ENCODE measurements around the gene FERD3L.

FERD3L gene

DNA sequence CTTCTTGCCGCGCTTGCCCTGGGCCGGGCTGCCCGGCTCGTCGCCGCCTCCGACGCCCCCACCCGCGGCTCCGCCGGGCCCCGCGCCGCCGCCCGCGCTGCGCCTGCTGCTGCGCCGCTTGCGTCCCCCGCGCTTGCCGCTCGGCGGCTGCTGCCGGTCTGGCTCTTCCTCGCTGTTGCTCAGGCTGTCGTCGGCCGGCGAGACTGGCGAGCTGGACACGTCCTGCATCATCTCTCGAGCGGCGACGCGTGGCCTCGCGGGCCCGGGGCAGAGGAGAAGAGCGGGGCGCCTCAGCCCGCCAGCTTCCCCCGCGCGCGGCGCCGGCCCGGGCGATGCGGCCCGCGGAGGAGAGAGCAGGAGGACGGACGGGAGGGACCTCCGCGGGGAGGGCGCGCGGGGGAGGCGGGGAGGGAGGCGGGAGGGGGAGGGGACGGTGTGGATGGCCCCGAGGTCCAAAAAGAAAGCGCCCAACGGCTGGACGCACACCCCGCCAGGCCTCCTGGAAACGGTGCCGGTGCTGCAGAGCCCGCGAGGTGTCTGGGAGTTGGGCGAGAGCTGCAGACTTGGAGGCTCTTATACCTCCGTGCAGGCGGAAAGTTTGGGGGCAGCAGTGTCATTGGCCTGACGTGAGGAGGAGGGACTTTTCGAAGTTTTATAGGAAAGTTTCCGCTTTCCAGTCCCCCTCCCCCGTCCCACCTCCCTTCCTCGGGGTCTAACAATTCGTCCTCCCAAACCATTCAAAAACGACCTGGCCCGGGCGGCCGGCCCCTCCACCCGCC, 27.9 kb downstream of the FERD3L start, which contains the start of gene TWIST1:
TSS of gene TWIST1 (minus strand) at position 546 of the 779 bp plus-strand sequence. CDS start at position 231, 315 bp downstream.
- DNase-seq (ENCODE audit: low read depth): peak; percentile 100

DNA sequence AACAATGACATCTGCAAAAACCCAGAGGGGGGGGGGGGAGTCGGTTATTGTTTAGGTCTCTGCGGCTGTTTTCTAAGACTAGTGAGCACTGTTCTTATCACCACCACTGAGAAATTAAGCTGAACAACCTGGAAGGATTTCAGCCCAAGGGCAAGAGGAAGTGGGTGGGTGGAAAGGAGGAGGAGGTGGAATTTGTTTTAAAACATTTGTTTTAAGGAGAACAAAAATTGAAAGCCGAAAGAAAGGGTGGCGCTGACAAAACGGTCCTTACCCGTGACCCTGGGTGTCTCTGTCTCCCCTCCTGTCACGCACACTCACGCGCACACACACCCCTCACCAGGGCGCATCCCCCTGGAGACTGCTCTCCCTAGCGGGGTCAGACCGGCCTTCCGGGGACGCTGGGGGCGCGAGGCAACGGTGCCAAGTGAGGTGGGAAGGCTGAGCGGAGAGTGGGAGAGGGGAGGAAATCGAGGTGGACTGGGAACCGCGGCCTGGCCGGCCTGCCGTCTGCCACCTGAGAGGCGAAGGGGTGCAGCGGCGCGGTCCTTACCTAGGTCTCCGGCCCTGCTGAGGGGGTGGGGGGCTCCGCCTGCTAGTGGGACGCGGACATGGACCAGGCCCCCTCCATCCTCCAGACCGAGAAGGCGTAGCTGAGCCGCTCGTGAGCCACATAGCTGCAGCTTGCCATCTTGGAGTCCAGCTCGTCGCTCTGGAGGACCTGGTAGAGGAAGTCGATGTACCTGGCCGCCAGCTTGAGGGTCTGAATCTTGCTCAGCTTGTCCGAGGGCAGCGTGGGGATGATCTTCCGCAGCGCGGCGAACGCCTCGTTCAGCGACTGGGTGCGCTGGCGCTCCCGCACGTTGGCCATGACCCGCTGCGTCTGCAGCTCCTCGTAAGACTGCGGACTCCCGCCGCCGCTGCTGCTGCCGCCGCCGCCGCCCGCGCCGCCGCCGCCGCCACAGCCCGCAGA, 28.8 kb downstream of the FERD3L start:
- no peak for DNase-seq (ENCODE audit: low read depth)

DNA sequence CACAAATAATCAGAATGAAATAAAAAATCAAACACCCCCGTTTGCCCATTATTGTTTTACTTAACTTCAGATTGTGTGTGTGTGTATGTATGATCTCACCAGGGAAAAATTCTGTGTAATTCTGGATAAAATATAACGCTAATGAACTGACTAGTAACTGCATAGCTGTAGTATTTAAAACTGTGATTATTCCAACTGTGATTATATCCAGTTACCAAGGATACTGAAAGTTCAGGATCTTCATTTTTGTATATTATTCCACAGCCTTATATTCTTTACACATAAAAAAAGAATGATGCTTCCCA, 30.7 kb downstream of the FERD3L start:
- DNase-seq (ENCODE audit: low read depth): no peak

DNA sequence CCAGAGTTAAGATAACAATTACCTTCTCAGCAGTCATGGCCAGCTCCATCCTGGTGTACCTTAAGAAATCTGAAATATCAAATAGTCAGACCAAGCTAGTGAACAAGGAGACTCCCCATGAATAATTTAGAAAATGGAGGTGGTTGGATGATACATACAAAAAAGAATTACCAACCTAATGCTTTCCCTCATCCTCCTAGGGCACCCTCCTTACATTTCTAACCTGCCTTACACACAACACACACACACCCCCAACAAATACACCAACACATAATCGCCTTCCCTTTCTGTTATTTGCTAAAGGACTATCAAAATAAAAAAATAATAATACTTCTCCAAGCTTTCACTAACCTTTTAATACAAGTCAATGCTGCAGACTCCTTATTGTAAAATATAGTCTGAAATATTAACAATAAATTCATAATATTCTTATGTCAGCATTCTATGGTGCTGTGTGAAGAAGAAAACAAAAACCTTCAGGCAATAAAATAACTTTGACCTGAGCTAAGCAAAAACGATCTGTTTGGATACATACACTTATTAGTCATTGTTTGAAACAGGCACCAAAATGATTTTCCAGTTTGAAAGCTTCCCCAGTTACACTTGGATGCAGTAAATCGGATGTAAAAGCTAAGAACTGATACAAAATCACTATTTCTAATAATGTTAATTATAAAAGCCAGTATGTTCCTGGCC, 31.2 kb downstream of the FERD3L start:
- DNase-seq (ENCODE audit: low read depth): no peak

DNA sequence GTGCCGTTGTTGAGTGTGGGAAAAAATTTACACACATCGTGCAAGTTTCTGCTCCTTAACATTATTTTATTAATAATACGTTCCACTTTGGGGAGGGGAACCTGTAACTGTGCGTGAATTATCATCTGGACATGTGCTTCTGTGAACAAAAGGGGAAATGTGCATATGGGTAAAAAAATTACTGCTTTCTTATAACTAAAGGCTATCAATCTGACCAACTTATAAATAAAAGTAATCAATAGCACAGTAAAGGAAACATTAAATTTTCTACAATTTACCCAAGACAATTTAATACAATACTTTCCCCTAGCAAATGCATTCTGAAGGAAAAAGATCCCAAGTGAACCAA, 32.2 kb downstream of the FERD3L start:
- DNase-seq (ENCODE audit: low read depth): no peak

DNA sequence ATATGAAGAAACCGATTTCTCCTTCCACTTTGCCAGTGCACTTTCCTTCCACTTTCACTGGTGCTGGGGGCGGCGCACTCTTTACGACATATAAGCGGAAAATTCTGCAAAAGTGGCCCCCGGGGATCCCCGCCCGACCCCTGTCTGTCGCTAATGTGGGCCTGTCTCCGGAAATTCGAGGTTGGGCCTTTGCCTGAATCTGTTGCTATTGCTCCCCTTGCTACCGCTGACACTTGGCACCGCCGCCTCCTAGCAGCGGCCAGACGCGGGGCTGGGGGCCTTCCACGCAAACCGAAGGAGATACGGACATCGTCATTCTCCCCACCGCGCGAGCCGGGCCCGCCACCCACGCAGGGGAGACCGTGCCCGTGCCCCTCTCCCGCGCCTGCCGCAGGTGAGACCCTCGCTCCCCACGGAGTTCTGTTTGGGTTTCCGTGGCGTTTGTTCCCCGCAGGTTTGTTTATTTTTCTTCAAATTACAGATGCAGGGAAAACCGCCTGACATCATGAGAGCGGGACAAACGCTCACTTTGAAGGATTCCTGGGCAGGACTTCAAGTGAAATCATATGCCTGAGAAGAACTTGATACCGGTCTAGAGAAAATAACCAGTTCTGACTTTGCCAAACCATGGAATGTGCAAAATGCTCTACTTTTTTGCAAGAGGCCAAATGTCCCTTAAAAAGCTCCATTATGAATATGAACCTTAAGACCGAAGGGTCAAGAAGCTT, 32.8 kb downstream of the FERD3L start:
- DNase-seq (ENCODE audit: low read depth): peak; percentile 98

DNA sequence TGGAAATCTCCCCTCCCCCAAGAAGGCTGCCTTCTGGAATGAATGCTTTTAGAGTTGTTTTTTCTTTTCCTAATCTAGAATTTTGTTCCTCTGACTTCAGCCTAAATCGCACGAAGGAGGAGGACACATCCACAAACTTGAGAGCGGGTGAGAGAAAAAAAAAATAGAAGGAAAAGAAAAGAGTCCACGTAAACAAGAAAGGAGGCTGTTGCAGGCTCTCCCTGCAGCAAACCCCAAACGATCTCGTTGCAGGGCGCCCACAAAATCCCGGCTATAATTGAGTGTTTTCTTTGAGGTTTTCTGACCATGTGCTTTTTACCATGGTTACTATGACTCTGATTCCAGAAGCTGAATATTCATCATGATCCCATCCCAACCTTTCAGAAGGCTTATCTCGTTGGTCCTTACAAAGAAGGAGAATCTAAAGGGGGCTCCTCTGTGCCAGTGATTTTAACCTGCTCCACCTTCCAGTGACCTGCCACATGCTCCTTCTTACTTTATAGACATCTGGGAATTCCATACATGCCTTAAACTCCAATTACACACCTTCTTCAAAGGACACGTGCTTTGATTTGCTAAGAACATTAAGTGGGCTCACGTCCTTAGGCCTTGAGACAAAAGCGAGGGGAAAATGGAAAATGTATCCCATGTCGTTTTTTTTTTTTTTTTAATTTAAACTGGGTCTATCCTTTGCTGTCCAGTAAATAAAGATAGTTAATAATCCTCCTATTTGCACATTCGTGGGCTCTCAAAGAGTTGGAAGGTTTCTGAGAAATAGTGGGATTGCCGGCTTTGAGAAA, 33.5 kb downstream of the FERD3L start:
- DNase-seq (ENCODE audit: low read depth): no peak

DNA sequence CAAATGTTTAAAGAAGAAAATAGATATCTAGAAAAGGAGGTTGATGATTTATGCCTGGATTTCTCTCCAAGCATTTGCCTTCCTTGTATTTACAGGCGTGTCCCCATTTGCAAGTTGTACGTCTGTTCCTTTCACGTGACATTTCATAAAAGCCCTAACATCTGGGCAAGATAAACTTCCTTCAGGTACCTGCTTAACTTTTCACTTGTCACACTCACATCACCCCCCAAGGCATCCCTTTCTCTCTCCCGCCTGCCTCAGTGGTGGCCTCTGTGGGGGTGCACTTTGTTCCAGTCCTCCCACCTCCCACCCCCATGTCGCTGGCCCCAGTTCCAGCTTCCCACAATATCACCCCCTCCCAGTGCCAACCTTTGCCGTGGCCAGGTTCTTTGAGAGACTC, 34.4 kb downstream of the FERD3L start:
- DNase-seq (ENCODE audit: low read depth): no peak

DNA sequence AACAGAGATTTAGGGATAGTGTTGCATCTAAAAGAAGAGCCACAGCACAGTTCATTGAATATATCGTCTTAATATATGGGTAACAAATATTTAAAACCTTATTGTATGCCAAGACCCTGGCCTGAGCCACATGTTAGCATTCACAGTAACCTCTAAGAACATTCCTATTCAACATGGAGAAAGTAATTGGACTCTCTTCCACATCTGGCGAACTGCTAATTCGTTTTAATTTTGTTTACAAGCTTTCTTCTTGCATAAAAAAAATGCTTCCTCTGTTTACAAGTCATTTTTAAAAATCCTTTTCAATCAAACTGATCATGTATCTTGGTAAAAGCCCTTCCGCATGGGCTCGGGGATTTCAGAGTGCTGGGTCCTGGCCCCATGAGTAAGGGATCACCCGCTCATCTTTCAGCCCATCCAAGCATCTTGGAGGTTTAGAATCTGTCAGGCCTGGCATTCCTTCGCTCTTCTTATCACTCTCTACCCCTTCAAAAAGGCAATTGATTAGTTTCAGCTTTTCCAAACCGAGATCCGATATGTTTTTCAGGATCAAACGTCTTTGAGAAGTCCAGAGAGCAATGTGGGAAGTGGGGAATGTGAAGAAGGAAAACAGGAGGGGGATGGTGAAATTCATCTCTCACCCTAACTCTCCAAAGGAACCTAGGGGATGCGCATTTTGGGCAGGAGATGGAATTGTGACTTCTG, 35.0 kb downstream of the FERD3L start:
- DNase-seq (ENCODE audit: low read depth): no peak

DNA sequence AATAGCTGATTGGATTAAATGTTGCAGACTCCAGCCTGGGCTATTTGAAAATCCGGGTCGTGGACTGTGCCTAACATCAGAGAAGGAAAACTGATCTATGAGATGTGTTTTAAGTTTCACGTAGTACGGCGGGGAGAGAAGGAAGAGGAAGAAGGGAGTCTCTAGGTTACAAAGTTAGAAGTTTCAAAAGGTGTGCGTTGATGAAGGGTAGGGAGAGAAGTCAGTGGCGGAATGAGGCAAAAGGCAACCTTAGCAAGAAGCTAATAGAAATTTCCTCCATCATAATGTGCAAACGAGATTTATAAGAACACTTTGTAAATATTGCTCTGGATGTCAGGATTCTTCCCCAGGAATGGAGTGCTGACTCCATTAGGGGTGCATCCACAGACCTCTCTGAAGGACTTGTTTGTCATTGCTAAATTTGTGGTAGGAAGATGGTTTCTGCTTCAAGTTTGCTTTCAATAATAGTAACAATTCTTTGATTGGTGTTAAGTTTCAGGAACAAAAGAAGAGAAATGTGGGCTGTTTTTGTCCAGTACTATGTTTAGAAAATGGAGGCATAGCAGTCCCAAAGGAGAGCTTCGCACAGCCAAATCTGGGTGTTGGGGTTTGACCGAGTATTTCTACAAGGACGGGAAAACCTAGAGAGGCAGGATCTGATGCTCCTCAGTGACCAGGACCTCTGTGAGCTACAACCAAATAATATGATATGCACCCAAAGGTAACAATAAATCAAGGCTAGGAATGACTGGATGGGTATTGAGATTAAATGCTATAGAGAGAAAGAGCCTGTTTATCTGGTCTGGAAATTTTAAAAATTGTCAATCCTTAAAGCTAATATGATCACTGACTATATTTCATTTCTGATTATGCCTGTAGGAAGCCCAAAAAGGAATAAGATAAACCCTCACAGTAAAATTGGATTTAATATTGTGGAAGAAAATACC, 35.9 kb downstream of the FERD3L start:
- DNase-seq (ENCODE audit: low read depth): no peak

DNA sequence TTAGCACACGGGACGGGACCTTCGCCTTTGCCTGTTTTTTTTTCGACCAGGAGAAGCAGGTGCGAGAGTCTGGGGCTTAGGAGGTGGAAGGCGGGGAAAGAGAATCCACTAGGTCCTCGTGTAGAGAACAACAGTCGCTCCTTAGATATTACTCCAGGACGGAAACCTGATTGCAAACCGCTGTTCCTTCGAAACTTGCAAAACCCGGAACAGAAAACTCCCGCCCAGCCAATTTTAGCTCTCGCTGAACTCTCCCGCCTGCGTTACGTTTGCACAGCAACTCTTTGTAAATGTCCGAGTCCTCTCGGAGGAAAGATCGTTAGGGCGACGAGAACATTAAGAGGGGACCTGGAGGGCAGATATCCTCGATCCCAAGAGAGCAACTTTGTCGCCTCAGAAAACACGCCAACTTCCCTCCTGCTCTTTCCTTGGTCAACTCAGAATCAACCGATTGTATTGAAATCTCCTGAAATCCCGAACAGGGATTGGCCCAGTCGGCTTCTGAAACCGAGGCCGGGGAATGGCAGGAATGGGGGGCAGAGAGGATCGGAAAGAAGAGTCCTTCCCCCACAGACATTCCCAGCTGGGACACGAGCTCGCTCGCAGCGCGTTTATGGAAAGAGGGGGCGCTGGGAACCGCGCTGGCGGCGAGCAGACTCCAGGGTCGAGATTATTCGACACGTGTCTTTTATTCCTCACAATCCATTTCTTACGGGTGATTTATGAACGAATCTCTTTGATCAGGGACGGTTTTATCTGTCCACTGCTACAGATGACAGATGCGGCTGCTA, 37.7 kb downstream of the FERD3L start:
- peak; percentile 83 for DNase-seq (ENCODE audit: low read depth)

DNA sequence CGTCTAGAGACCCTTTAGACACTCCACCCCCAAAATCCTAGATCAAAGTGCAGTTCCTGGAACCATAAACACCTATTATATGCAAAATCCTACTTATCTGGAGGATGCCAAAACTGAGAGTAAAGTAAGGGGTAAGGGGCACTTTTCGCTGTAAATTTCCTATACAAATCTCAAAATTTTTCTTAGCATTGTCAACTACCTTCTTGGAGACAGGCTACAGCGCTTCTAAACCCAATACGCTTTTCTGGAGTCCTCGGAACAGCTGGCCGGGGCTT, 38.2 kb downstream of the FERD3L start:
- no peak for DNase-seq (ENCODE audit: low read depth)

DNA sequence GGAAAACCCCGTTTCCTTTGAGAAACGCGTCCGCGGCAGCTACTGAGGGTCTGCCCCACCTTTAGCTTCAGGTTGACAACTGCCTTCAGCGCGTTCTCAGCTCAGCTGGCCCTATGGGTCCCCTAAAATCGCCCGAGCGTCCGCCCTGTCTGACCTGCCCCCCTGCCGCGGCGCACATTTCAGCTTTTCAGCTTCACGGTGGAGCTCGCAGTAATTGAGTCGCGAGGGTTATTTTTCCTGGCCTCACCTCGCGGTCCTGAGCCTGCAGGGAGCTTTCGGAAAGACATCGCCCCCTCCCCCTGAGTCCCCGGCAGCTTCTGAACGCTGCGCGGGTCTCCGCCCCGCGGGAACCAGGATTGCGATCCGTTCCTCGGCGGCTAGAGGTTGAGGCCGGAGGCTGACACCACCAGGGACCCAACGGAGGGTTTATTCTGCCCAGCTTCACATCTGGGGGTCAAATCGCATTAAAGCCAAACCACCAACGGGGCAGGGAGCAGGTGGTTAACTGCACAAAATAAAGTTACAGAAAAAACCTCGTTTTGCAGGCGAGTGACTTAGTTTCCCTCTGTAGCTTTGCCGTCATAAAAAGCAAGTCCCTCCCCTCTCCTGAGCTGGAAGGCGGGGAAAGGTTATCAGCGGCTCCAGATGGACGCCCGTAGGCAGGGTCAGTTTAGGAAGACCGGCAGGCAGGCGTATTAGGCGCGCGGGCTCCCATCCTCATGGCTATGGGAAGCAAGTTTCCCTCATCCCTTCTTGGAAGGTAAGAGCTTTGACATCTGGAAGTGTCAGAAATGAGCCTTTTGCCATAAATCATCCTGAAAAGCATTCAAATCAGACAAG, 38.8 kb downstream of the FERD3L start:
- DNase-seq (ENCODE audit: low read depth): no peak

DNA sequence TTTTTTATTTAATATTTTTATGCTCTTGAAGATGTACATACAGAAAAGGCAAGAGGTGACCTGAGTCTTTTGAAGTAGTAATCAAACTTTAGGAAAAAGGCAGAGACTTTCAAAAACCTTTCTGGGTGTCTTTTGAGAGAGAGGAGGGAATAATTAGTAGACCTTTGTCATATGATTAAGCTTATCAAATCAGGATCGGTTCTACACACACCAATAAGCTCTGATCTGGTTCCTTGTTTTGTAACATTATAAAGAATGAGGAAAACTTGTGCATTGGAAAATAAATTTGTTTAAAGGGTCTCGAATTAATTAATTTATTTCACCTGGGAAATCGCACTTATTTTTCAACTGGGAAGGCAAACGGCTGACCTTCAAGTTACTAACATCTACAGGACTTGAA, 39.7 kb downstream of the FERD3L start:
- no peak for DNase-seq (ENCODE audit: low read depth)

DNA sequence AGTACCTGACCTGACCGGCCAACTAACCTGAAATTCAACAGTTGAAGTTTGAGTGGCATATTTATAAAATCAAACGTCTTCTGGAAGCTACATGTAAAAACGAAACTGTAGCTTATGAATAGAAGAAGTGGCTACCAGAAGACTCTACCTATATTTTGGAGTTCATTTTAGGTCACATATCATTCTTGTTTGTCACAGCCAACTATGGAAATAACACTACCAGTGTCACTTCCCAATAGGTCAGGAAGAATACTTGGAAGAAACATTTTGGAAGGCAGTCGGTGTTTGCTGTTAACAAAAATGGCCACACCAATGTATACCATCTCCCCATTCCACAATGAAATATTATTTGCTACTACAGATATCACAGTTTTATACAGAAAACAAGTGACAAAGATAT, 40.4 kb downstream of the FERD3L start:
- DNase-seq (ENCODE audit: low read depth): no peak

DNA sequence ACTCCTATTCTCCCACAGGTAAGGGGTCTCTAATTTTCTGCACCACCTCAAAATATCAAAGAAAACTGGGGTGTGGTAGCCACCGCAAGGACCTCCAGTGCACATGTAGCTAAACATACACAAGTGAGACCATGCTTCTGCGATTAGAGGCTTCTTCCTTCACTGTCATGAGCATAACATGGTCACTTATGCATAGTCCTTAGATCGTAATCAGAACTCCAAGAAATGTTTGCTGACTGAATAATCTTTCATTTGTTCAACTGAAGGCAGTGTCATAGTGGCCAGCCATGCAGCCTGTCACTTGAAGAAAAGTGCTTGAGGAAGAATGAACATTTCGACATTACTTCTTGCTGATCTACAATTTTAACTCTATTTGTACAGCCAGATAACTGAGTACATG, 42.3 kb downstream of the FERD3L start:
- no peak for DNase-seq (ENCODE audit: low read depth)

DNA sequence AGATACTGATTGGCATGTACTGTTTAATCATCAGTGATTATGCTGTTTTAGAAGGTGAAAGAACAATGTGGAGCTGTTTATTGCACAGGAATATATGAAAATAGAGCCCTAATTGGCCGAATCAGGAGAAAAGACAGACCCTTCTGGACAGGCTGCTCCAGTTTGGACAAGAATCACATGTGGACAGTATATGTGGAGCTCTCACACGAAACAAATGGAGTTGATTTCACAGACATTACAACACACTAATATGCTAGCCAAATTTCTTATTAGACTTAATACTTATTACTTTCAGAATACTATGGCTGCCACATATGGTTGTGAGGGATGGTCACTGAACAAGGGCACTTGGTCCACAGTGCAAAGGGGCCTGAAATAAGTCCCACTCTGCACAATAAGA, 43.3 kb downstream of the FERD3L start:
- peak; percentile 60 for DNase-seq (ENCODE audit: low read depth)

DNA sequence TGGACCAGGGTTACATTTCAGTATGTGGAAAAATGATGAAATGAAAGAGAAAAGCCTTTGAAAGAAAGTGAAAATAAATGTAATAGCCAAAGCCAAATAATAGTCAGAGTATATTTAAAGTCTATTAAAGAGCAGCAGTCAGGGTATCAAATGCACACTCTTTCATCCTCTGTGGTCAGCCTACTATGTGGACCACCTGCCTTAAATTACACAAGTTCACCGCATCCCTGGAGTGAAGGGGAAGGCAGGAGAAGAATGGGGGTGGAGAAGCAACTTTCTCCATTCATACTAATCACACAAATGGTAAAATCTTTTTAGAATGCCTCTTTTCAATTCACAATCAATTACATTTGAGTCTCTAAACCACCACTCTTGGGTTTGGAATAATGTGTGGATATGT, 43.7 kb downstream of the FERD3L start:
- DNase-seq (ENCODE audit: low read depth): no peak

All from fibroblast of gingiva (primary cell).